ENCODE data around the gene RIN3. TPM values are rescaled to one million over a fixed set of nuclear protein-coding genes. Genes with fewer than 3 reads are reported as not detected.

Gene RIN3
- total RNA-seq, 1 experiment from 2014 or later = 10.9 TPM

GRCh38 chr14:92619671-92620456 is 106.3 kb downstream of the RIN3 start:
- Histone ChIP-seq H3K27me3 (ENCODE audit: control insufficient read depth, insufficient read depth, low read length) (no peaks in the 10 kb centered on the region), H3K9me3 (ENCODE audit: control insufficient read depth, insufficient read depth, low read depth, low read length) (no peaks in the 10 kb centered on the region), H3K27ac (ENCODE audit: low read length) (no peak overlapping the region), H3K4me1 (ENCODE audit: control insufficient read depth, insufficient read depth, low read length) (no peaks in the 10 kb centered on the region), H3K36me3 (ENCODE audit: control insufficient read depth, insufficient read depth, low read length) (no peaks in the 10 kb centered on the region), H3K4me3 (ENCODE audit: low read depth in 2 of 2, low read length in 2 of 2) (no peak overlapping the region)
- intact Hi-C loops (cut with micrococcal nuclease; ENCODE audit: unreplicated experiment) (no loop called here), in situ Hi-C loops (cut with HindIII; ENCODE audit: low pct_unique_long_range_greater_than_20kb, low sequenced_read_pairs) (no loop called here)
- ATAC-seq = no peak
- TF ChIP-seq POLR2AphosphoS5 (IDR thresholded peaks at IDR 0.05; ENCODE audit: low read depth, low read length) = no peak
- no peak for TF ChIP-seq SIN3A (IDR thresholded peaks at IDR 0.05; ENCODE audit: borderline replicate concordance, insufficient read depth, low read depth, low read length)
- no peak for TF ChIP-seq CTCF (IDR thresholded peaks at IDR 0.05)
- TF ChIP-seq TCF7L2 (IDR thresholded peaks at IDR 0.05; ENCODE audit: low read depth, low read length) = no peak
- TF ChIP-seq REST (IDR thresholded peaks at IDR 0.05; ENCODE audit: insufficient read depth in 1 of 2, low read depth in 2 of 2, low read length in 1 of 2) = no peak
- ChIA-PET POLR2A (no interaction called here), CTCF (no interaction called here)
- no peak for DNase-seq (ENCODE audit: low read depth, low spot score)
- BruUV-seq (replicated peaks) = no TSS peak

DNA sequence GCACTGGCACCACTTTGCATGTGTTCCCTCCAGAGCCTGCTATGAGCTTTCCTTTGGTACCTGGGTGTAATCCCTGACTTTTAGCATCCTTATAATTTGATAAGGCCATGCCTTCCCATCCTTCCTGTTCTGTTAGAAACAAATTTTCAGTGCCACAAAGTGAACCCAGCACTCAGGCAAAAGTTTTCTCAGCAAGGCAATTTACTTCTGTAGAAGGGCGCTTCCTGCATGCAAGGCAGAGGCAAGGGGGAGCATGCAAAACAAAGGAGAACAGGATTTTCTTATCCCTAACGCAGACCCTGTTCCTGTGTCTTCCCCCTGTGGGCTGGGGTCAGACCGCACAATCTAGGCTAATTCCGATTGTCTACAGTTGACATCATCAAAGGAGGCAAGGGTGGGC is 108.7 kb downstream of the RIN3 start:
- no peaks in the 10 kb centered on the region for H3K36me3 ChIP-seq (ENCODE audit: control insufficient read depth, insufficient read depth, low read length)
- intact Hi-C loops (cut with micrococcal nuclease; ENCODE audit: unreplicated experiment) = no loop called here
- in situ Hi-C loops (cut with HindIII; ENCODE audit: low pct_unique_long_range_greater_than_20kb, low sequenced_read_pairs) = no loop called here
- BruUV-seq (replicated peaks) = no TSS peak
- CTCF ChIA-PET = no interaction called here
- ATAC-seq (no peak), DNase-seq (ENCODE audit: low read depth, low spot score) (no peak)
- POLR2A ChIA-PET = no interaction called here
- H3K4me3 ChIP-seq (ENCODE audit: low read depth in 2 of 2, low read length in 2 of 2) = no peak overlapping the region
- H3K4me1 ChIP-seq (ENCODE audit: control insufficient read depth, insufficient read depth, low read length) = no peaks in the 10 kb centered on the region
- no peaks in the 10 kb centered on the region for H3K27me3 ChIP-seq (ENCODE audit: control insufficient read depth, insufficient read depth, low read length)
- TF ChIP-seq POLR2AphosphoS5 (IDR thresholded peaks at IDR 0.05; ENCODE audit: low read depth, low read length) = no peak
- TF ChIP-seq TCF7L2 (IDR thresholded peaks at IDR 0.05; ENCODE audit: low read depth, low read length) = no peak
- TF ChIP-seq CTCF (IDR thresholded peaks at IDR 0.05) = no peak
- no peak for TF ChIP-seq SIN3A (IDR thresholded peaks at IDR 0.05; ENCODE audit: borderline replicate concordance, insufficient read depth, low read depth, low read length)
- TF ChIP-seq REST (IDR thresholded peaks at IDR 0.05; ENCODE audit: insufficient read depth in 1 of 2, low read depth in 2 of 2, low read length in 1 of 2) = no peak
- no peak overlapping the region for H3K27ac ChIP-seq (ENCODE audit: low read length)
- H3K9me3 ChIP-seq (ENCODE audit: control insufficient read depth, insufficient read depth, low read depth, low read length) = no peaks in the 10 kb centered on the region

All from Panc1 (cell line).